ENCODE results near the gene FOXJ3. TPM values are rescaled to one million over a fixed set of nuclear protein-coding genes. Genes with fewer than 3 reads are reported as not detected.

The FOXJ3 gene
- total and polyA plus RNA-seq, 2 of the 4 experiments (the other 2 are of a cell fraction): 16.7 to 30.5 TPM

GRCh38 chr1:42168763-42169162 is 166.3 kb downstream of the FOXJ3 start:
- ChIA-PET CTCF (no interaction called here), POLR2A (ENCODE audit: unreplicated experiment) (no interaction called here)
- no peak overlapping the region for H2BK20ac ChIP-seq (ENCODE audit: low read depth, low read length)
- ATAC-seq (ENCODE audit: low read depth) (no peak), DNase-seq (no peak)
- intact Hi-C loops (cut with micrococcal nuclease) (no loop called here), dilution Hi-C loops (cut with HindIII; ENCODE audit: low sequenced_read_pairs, unreplicated experiment) (no loop called here), in situ Hi-C loops (cut with MboI; ENCODE audit: low sequenced_read_pairs) (no loop called here)
- no TSS peak for BruUV-seq (replicated peaks)
- H2BK5ac ChIP-seq (ENCODE audit: low read depth, low read length, poor library complexity, severe bottlenecking): no peak overlapping the region
- H3K9ac ChIP-seq (ENCODE audit: low read depth, low read length): no peak overlapping the region
- 95% methylated on average over 3 of the region's 3 CpGs; no CpG with 5 or more reads in 1 of the 2 experiments for WGBS, 2 experiments (ENCODE audit: extremely low coverage in 2 of 2, insufficient read length in 1 of 2)
- no peak overlapping the region for H2BK15ac ChIP-seq (ENCODE audit: low read depth, low read length)
- no peak overlapping the region for H3K14ac ChIP-seq (replicated peaks; ENCODE audit: low read depth, low read length)
- H3K27ac ChIP-seq (ENCODE audit: insufficient read depth, low read length): no peak overlapping the region
- H3K18ac ChIP-seq (ENCODE audit: low read depth, low read length): no peak overlapping the region
- H2AK9ac ChIP-seq (replicated peaks; ENCODE audit: low read depth, low read length, poor library complexity): no peak overlapping the region
- H4K91ac ChIP-seq (ENCODE audit: insufficient read depth, low read depth, low read length): no peak overlapping the region
- no peak overlapping the region for H4K8ac ChIP-seq (ENCODE audit: low read depth in 2 of 2, low read length in 2 of 2)
- no peaks in the 10 kb centered on the region for H3K79me1 ChIP-seq (ENCODE audit: low read depth in 1 of 2, low read length in 2 of 2)
- no peak overlapping the region for H3K56ac ChIP-seq (ENCODE audit: extremely low read depth, insufficient read depth, low read length)
- H3K9me1 ChIP-seq (ENCODE audit: insufficient read depth, low read length): peaks cover 3% of the 10 kb centered on the region; the same call in 1 of the 2 replicates
- H2BK120ac ChIP-seq (ENCODE audit: low read depth, low read length): no peak overlapping the region
- H3K27me3 ChIP-seq (ENCODE audit: control insufficient read depth, insufficient read depth, low read length): no peaks in the 10 kb centered on the region
- H4K5ac ChIP-seq (ENCODE audit: low read depth, low read length): no peak overlapping the region
- TF ChIP-seq CEBPB (IDR thresholded peaks at IDR 0.05; ENCODE audit: low read depth, low read length) (no peak), CHD1 (IDR thresholded peaks at IDR 0.05; ENCODE audit: low read depth, low read length) (no peak), POLR2A (IDR thresholded peaks at IDR 0.05; ENCODE audit: low read depth, low read length) (no peak), FOS (IDR thresholded peaks at IDR 0.05; ENCODE audit: low read depth, low read length) (no peak), NFE2L2 (IDR thresholded peaks at IDR 0.05; ENCODE audit: low read depth, low read length) (no peak), RCOR1 (IDR thresholded peaks at IDR 0.05; ENCODE audit: insufficient replicate concordance, low read length) (no peak)
- TF ChIP-seq, protein P1, sequence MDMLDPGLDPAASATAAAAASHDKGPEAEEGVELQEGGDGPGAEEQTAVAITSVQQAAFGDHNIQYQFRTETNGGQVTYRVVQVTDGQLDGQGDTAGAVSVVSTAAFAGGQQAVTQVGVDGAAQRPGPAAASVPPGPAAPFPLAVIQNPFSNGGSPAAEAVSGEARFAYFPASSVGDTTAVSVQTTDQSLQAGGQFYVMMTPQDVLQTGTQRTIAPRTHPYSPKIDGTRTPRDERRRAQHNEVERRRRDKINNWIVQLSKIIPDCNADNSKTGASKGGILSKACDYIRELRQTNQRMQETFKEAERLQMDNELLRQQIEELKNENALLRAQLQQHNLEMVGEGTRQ (IDR thresholded peaks at IDR 0.05; ENCODE audit: low read depth, low read length): no peak
- TF ChIP-seq, protein P2, sequence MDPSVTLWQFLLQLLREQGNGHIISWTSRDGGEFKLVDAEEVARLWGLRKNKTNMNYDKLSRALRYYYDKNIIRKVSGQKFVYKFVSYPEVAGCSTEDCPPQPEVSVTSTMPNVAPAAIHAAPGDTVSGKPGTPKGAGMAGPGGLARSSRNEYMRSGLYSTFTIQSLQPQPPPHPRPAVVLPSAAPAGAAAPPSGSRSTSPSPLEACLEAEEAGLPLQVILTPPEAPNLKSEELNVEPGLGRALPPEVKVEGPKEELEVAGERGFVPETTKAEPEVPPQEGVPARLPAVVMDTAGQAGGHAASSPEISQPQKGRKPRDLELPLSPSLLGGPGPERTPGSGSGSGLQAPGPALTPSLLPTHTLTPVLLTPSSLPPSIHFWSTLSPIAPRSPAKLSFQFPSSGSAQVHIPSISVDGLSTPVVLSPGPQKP (IDR thresholded peaks at IDR 0.05; ENCODE audit: borderline replicate concordance, low read depth, low read length): no peak
- H3K4me1 ChIP-seq (ENCODE audit: control insufficient read depth, insufficient read depth, low read length): peaks cover 3% of the 10 kb centered on the region; the same call in 1 of the 2 replicates
- no peaks in the 10 kb centered on the region for H3K9me3 ChIP-seq (ENCODE audit: control insufficient read depth, insufficient read depth, low read length)
- no peak overlapping the region for H3K4me3 ChIP-seq (ENCODE audit: insufficient read depth, low read depth, low read length)
- H4K20me1 ChIP-seq (ENCODE audit: insufficient read depth, low read length): no peaks in the 10 kb centered on the region; the same call in 1 of the 2 replicates
- H2AK5ac ChIP-seq (ENCODE audit: low read depth, low read length): no peak overlapping the region
- no peak overlapping the region for H3K4me2 ChIP-seq (ENCODE audit: low read depth, low read length)
- H2AFZ ChIP-seq (replicated peaks; ENCODE audit: low read length, poor library complexity): no peak overlapping the region
- no peak overlapping the region for H3K23ac ChIP-seq (ENCODE audit: low read depth, low read length)
- no peaks in the 10 kb centered on the region for H3K36me3 ChIP-seq (ENCODE audit: control insufficient read depth, insufficient read depth, low read length)
- no peak overlapping the region for H3K4ac ChIP-seq (ENCODE audit: low read depth, low read length)

Data from IMR-90 (cell line).